ENCODE measurements around the gene KNTC1.

KNTC1 gene

GRCh38 chr12:122643207-122643805, 116.3 kb downstream of the KNTC1 start:
- no peak for ATAC-seq
- TF ChIP-seq TOX (CRISPR knock-in tag; IDR thresholded peaks at IDR 0.05; ENCODE audit: borderline replicate concordance) (no peak), ZNF70 (CRISPR knock-in tag; IDR thresholded peaks at IDR 0.05) (no peak), ZFP3 (CRISPR knock-in tag; IDR thresholded peaks at IDR 0.05) (no peak), ARNTL (CRISPR knock-in tag; IDR thresholded peaks at IDR 0.05; ENCODE audit: borderline replicate concordance, low read depth) (no peak), ZC3H10 (CRISPR knock-in tag; IDR thresholded peaks at IDR 0.05) (no peak), SNAI2 (CRISPR knock-in tag; IDR thresholded peaks at IDR 0.05) (no peak), GLIS3 (CRISPR knock-in tag; IDR thresholded peaks at IDR 0.05) (no peak), ESRRG (CRISPR knock-in tag; IDR thresholded peaks at IDR 0.05) (no peak), ZFP30 (CRISPR knock-in tag; IDR thresholded peaks at IDR 0.05) (no peak), TCF4 (CRISPR knock-in tag; IDR thresholded peaks at IDR 0.05; ENCODE audit: borderline replicate concordance) (no peak), OSR1 (CRISPR knock-in tag; IDR thresholded peaks at IDR 0.05) (no peak), ZNF565 (CRISPR knock-in tag; conservative IDR thresholded peaks at IDR 0.05; ENCODE audit: low read depth) (no peak), BACH2 (CRISPR knock-in tag; IDR thresholded peaks at IDR 0.05; ENCODE audit: borderline replicate concordance) (no peak), RARB (CRISPR knock-in tag; IDR thresholded peaks at IDR 0.05) (no peak)
- TF ChIP-seq, protein P1, sequence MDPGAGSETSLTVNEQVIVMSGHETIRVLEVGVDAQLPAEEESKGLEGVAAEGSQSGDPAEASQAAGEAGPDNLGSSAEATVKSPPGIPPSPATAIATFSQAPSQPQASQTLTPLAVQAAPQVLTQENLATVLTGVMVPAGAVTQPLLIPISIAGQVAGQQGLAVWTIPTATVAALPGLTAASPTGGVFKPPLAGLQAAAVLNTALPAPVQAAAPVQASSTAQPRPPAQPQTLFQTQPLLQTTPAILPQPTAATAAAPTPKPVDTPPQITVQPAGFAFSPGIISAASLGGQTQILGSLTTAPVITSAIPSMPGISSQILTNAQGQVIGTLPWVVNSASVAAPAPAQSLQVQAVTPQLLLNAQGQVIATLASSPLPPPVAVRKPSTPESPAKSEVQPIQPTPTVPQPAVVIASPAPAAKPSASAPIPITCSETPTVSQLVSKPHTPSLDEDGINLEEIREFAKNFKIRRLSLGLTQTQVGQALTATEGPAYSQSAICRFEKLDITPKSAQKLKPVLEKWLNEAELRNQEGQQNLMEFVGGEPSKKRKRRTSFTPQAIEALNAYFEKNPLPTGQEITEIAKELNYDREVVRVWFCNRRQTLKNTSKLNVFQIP (CRISPR knock-in tag; IDR thresholded peaks at IDR 0.05; ENCODE audit: borderline replicate concordance, low read depth): no peak

GRCh38 chr12:122646517-122647217, 119.6 kb downstream of the KNTC1 start:
- TF ChIP-seq SNAI2 (CRISPR knock-in tag; IDR thresholded peaks at IDR 0.05): no peak
- no peak for TF ChIP-seq OSR1 (CRISPR knock-in tag; IDR thresholded peaks at IDR 0.05)
- no peak for TF ChIP-seq ZC3H10 (CRISPR knock-in tag; IDR thresholded peaks at IDR 0.05)
- TF ChIP-seq TCF4 (CRISPR knock-in tag; IDR thresholded peaks at IDR 0.05; ENCODE audit: borderline replicate concordance): no peak
- no peak for TF ChIP-seq ZFP3 (CRISPR knock-in tag; IDR thresholded peaks at IDR 0.05)
- TF ChIP-seq, protein P1 (CRISPR knock-in tag; IDR thresholded peaks at IDR 0.05; ENCODE audit: borderline replicate concordance, low read depth): no peak
- TF ChIP-seq CSDC2 (CRISPR knock-in tag; IDR thresholded peaks at IDR 0.05): no peak
- TF ChIP-seq, protein P2, sequence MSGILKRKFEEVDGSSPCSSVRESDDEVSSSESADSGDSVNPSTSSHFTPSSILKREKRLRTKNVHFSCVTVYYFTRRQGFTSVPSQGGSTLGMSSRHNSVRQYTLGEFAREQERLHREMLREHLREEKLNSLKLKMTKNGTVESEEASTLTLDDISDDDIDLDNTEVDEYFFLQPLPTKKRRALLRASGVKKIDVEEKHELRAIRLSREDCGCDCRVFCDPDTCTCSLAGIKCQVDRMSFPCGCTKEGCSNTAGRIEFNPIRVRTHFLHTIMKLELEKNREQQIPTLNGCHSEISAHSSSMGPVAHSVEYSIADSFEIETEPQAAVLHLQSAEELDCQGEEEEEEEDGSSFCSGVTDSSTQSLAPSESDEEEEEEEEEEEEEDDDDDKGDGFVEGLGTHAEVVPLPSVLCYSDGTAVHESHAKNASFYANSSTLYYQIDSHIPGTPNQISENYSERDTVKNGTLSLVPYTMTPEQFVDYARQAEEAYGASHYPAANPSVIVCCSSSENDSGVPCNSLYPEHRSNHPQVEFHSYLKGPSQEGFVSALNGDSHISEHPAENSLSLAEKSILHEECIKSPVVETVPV (CRISPR knock-in tag; IDR thresholded peaks at IDR 0.05): no peak
- no peak for TF ChIP-seq TOX (CRISPR knock-in tag; IDR thresholded peaks at IDR 0.05; ENCODE audit: borderline replicate concordance)
- no peak for TF ChIP-seq PATZ1 (CRISPR knock-in tag; IDR thresholded peaks at IDR 0.05; ENCODE audit: borderline replicate concordance)
- no peak for TF ChIP-seq ZNF8 (CRISPR knock-in tag; IDR thresholded peaks at IDR 0.05)
- TF ChIP-seq RARB (CRISPR knock-in tag; IDR thresholded peaks at IDR 0.05): no peak
- TF ChIP-seq ARNTL (CRISPR knock-in tag; IDR thresholded peaks at IDR 0.05; ENCODE audit: borderline replicate concordance, low read depth): no peak
- TF ChIP-seq, protein P3, sequence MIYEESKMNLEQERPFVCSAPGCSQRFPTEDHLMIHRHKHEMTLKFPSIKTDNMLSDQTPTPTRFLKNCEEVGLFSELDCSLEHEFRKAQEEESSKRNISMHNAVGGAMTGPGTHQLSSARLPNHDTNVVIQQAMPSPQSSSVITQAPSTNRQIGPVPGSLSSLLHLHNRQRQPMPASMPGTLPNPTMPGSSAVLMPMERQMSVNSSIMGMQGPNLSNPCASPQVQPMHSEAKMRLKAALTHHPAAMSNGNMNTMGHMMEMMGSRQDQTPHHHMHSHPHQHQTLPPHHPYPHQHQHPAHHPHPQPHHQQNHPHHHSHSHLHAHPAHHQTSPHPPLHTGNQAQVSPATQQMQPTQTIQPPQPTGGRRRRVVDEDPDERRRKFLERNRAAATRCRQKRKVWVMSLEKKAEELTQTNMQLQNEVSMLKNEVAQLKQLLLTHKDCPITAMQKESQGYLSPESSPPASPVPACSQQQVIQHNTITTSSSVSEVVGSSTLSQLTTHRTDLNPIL (CRISPR knock-in tag; IDR thresholded peaks at IDR 0.05; ENCODE audit: low read depth): no peak
- no peak for TF ChIP-seq ZFP30 (CRISPR knock-in tag; IDR thresholded peaks at IDR 0.05)
- no peak for TF ChIP-seq GLIS3 (CRISPR knock-in tag; IDR thresholded peaks at IDR 0.05)
- no peak for ATAC-seq

Data from SK-N-SH treated with all-trans-retinoic acid at 6 μM for 48 hours (cell line).